GM21717 (cell line): ENCODE measurements around the gene SREK1.
"Not testable (repeated sequence)": the region's sequence is repeated elsewhere in the genome, so short reads cannot be mapped to it uniquely, and the experiment has no call there.

Source experiments
- ATAC-seq: cut with Tn5 transposase; IDR thresholded peaks from one replicate; pipeline ENCODE4 v1.9.1; 2021; ENCODE audit warnings: mild to moderate bottlenecking, moderate library complexity; ENCODE audit not compliant: unreplicated experiment

The SREK1 gene

GRCh38 chr5:66209794-66210193 lies 65.7 kb downstream of the SREK1 start:
- ATAC-seq = no peak

DNA sequence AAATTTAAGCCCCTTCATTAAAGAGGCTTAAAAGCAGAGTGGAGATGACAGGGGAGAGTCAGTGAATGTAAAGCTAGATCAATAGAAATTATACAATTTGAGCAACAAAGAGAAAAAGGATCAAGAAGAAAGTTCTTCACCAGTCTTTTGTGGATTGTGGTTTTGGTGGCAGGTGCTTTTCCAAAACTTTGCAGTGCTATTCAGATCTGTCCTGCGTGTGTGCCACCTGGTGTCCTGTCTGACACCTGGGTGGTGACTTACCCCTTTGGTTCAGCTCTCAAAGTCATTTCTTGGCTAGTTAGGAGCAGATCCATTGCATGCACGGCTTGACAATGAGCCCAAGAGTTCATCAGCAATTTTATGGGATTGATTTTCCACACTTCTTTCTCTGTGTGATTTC lies 69.4 kb downstream of the SREK1 start:
- ATAC-seq = no peak

DNA sequence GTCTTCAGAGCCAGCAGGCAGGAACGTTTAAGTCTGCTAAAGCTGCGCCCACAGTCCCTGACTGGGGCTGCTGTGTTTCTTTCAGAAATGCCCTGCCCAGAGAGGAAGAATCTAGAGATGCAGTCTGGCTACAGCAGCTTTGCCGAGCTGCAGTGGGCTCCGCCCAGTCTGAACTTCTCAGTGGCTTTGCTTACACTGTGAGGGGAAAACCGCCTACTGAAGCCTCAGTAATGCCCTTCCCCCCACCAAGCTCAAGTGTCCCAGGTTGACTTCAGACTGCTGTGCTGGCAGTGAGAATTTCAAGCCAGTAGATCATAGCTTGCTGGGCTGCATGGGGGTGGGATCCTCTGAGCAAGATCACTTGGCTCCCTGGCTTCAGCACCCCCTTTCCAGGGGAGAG lies 78.4 kb downstream of the SREK1 start:
- ATAC-seq = no peak

GRCh38 chr5:66222896-66223295 lies 78.8 kb downstream of the SREK1 start:
- not testable (repeated sequence) for ATAC-seq

DNA sequence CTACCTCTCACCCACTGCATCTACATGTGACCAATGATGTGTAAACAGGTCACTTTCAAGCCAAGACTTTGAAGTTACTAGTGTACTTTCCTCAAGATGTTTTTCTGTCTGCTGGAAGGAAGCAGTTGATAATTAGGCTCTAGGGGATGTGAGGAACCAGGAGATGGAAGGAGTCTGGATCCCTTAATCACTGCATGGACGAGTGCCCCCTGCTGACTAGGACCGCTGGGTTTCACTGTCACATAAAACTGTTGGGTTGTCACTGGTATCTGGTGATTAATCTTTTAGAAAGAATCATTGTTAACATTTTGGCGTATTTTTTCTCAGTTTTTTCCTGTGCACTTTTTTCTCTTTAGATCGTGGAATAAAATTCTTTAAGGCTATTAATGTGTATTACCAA lies 79.5 kb downstream of the SREK1 start:
- ATAC-seq = no peak

DNA sequence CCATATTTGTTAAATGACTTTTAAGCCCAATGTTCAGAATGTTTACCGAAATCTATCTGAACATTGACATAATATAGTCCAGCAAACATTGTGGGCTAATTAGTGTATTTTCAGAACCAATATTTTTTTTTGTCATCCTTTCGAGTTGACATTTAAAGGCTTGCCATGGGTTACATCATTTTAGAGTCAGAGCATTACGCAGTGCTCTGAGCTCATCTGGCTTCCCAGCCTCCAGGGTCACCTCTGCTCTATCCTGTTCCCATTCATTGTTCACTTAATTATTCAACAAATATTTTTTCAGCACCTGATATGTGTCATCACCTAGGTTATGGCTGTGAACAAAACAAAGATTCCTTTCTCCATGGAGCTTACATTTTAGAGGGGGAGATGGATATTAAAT lies 80.2 kb downstream of the SREK1 start:
- no peak for ATAC-seq

- no peak for ATAC-seq
Measured at GRCh38 chr5:66224773-66225553, 80.9 kb downstream of the SREK1 start.

- no peak for ATAC-seq
Measured at GRCh38 chr5:66230551-66230950, 86.5 kb downstream of the SREK1 start.

DNA sequence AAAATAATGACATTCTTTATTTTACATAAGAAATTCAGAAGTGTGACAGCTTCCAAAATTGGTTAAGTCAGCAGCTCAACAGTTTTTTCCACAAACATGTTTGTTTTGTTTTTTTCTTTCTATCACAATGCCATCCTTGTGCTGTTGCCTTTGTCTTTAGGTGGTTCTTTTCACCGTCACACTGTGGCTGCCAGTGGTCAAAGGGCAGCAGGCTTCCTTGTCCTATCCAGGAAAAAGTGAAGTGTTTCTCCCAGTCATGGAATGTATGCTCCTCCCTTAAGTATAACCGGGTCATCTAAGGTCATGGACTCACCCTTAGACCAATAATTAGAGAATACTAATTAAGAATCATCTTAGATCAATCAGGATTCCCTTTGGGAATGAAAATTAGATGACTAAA lies 87.4 kb downstream of the SREK1 start:
- no peak for ATAC-seq

- ATAC-seq = no peak
Measured at GRCh38 chr5:66232275-66232674, 88.2 kb downstream of the SREK1 start.

DNA sequence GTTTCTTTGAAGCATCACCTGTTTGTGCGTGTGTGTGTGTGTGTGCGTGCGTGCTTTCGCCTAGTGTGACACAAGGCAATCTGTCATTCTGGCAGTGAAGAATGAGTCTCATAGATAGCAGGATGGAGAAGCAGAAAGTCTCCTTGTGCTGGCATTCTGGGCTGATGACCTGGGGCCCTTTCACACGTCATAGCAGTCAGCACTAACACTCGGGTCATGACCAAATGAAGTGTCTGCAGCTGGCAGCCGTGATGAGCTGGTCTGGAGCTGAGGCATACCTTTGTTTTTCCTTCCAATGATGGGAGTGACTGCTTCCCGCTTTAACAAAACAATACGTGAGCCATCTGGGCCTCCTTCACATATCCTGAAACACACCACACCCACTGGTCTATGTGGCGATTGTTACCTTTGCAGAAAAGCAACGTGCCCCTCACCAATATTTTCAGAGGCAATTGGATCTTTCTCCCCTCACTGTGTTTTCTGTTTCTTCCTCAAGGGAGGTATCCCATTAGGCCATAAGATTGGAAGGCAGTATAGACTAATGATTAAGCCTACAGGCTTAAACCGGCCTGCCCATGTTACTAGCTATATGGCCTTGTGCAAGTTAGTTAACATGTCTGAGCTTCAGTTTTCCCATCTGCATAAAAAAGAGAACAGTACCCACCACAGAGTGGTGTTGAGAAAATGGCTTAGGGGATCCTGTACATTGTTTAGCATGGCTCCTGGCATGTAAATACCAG lies 88.8 kb downstream of the SREK1 start:
- no peak for ATAC-seq
